ENCODE results near the gene YPEL5.

DNA sequence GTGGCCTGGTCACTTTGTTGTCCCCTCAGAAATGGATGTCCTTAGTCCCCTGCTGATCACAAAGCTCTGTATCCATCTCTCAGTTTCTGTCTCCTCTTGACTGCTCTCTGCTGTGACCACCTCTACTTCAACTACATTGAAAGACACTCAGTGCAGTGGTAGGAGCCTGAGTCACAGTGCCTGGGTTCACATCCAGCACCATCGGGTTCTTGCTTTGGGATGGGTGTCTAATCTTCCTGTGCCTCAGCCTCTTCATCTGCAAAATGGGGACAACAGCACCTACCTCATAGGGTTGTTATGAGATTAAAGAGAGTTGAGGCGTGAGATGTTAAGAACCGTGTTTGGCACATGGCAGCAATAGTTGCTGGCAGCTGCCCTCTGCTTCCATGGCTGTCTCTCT lies 30.6 kb downstream of the YPEL5 start:
- no peak for TF ChIP-seq POLR2A (IDR thresholded peaks at IDR 0.05)
- no peak for TF ChIP-seq CTCF (IDR thresholded peaks at IDR 0.05)
